ES-I3 (cell line): ENCODE data around the gene LRWD1.

Experiments used
- H3K36me3 ChIP-seq: 2 replicates; pipeline ENCODE4 v1.6.1; 2013; ENCODE audit warnings: mild to moderate bottlenecking, low read length, control low read depth, moderate library complexity; ENCODE audit not compliant: insufficient read depth
- H3K4me1 ChIP-seq: 2 replicates; pipeline ENCODE4 v1.6.1; 2013; ENCODE audit warnings: mild to moderate bottlenecking, control low read depth, low read length; ENCODE audit not compliant: insufficient read depth
- H3K9ac ChIP-seq: 2 replicates; pipeline ENCODE4 v1.6.1; 2013; ENCODE audit warnings: low read depth, mild to moderate bottlenecking, low read length, moderate library complexity
- H3K9me3 ChIP-seq: 2 replicates; pipeline ENCODE4 v1.6.1; 2013; ENCODE audit warnings: mild to moderate bottlenecking, low read length, moderate library complexity; ENCODE audit not compliant: control insufficient read depth, insufficient read depth

Gene LRWD1

DNA sequence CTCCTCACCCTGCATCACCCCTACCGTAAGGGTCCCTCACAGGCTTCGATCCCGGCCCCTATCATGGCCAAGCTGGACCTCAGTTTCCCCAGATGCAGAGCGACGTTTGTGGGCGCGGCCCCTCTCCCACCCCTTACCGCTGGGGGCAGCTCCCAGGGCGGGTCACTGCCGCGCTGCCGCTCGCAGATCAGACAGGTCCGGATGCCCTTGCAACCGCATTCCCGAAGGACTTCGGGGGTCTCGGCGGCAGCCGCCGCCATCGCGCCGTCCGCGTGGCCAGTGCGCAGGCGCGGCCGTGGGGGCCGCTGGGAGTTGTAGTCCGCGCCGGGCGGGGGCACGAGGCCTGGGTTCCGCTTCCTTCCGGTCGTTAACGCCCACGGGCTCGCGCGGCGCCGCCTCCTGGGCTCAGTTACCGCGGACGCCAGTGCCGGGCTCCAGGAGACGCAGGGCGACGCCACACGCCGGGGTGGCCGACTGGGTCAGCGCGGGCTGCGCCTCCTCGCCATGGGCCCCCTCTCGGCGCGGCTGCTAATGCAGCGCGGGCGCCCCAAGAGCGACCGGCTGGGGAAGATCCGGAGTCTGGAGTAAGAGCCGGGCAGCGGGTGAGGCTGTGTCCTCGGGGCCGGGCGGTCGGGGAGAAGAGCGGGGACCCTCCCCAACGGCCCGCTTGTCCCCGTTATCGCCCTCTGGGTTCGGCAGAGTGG is at the start of gene LRWD1, which contains the start of gene ALKBH4:
Gene LRWD1 (plus strand): TSS at position 408 of the 704 bp plus-strand sequence. CDS start 97 bp downstream, at position 505.
Gene ALKBH4 (minus strand): TSS at position 287 of the 704 bp plus-strand sequence. CDS start 27 bp downstream, at position 260.
- Histone ChIP-seq H3K36me3 (no peaks in the 10 kb centered on the region), H3K9ac (peak within 1 kb of the TSS; percentile 85), H3K4me1 (no peaks in the 10 kb centered on the region; the same call in 1 of the 2 replicates), H3K9me3 (no peaks in the 10 kb centered on the region)

GRCh38 chr7:102415685-102416225 is 49.0 kb upstream of the LRWD1 start:
- peaks cover 2% of the 10 kb centered on the region; the same call in 1 of the 2 replicates for H3K36me3 ChIP-seq
- no peak overlapping the region for H3K9ac ChIP-seq
- peaks cover 7% of the 10 kb centered on the region; the same call in 1 of the 2 replicates for H3K4me1 ChIP-seq
- no peaks in the 10 kb centered on the region for H3K9me3 ChIP-seq

DNA sequence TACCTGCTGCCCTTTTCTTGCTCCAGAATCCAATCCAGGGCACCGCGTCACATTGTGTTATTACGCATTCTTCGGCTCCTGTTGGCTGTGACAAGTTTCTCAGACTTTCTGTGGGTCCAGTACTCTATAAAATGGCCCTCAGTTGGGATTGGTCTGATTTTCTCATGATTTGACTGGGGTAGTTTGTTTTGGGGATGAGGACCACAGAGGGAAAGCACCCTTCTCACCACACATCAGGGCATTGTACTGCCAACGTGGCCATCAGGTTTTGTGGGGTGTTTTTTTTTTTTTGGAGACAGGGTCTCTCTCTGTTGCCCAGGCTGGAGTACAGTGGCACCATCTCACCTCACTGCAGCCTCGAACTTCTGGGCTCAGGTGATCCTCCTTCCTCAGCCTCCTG is 48.4 kb upstream of the LRWD1 start:
- Histone ChIP-seq H3K36me3 (peaks cover 2% of the 10 kb centered on the region; the same call in 1 of the 2 replicates), H3K9ac (no peak overlapping the region), H3K4me1 (peaks cover 8% of the 10 kb centered on the region; the same call in 1 of the 2 replicates)

DNA sequence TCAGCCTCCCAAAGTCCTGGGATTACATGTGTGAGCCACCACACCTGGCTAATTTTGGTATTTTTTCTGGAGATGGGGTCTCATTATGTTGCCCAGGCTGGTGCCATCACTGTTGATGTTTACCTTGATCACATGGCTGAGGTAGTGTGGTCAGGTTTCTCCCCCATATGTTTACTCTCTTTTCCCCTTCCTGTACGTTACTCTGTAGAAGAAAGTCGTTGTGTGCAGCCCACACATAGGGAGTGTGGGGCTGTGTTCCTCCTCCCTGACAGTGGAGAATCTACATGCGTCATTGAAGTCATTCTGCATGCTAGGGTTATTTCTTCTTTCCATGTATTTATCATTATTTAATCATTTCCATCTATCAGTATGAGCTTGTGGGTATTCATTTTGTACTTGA is 47.7 kb upstream of the LRWD1 start:
- H3K36me3 ChIP-seq, result peaks cover 2% of the 10 kb centered on the region; the same call in 1 of the 2 replicates
- peaks cover 8% of the 10 kb centered on the region; the same call in 1 of the 2 replicates for H3K4me1 ChIP-seq
- no peak overlapping the region for H3K9ac ChIP-seq
- no peaks in the 10 kb centered on the region for H3K9me3 ChIP-seq

More for the DNA sequence above, 48.4 kb upstream of the LRWD1 start:
- H3K9me3 ChIP-seq, result no peaks in the 10 kb centered on the region

- H3K4me1 ChIP-seq, result peaks cover 8% of the 10 kb centered on the region; the same call in 1 of the 2 replicates
- no peaks in the 10 kb centered on the region for H3K9me3 ChIP-seq
- peaks cover 2% of the 10 kb centered on the region; the same call in 1 of the 2 replicates for H3K36me3 ChIP-seq
- H3K9ac ChIP-seq, result no peak overlapping the region
These were observed 46.2 kb upstream of the LRWD1 start for GRCh38 chr7:102418592-102418991.

DNA sequence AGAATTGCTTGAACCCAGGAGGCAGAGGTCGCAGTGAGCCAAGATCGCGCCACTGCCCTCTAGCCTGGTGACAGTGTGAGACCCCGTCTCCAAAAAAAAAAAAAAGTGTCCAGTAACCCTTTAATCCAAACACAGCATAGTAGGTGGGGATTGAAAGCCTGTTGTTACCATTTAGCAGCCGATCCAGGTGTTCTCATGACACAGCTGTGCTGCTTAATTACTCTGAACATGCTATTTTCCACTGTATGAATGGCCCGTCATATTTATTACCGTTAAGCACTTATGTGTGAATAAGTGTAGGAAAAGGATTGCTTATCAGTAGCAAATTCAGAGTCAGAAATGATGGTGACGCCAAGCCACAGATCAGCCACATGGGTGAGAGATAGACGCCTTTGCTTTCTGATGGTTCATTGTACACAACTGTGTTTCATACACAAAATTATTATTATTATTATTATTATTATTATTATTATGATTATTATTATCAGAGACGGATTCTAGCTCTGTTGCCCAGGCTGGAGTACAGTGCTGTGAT is 43.0 kb upstream of the LRWD1 start:
- no peaks in the 10 kb centered on the region for H3K9me3 ChIP-seq
- H3K9ac ChIP-seq, result no peak overlapping the region
- 0 out of 2 replicates have a peak, but pooled peaks cover 2% of the 10 kb centered on the region for H3K36me3 ChIP-seq
- H3K4me1 ChIP-seq, result peaks cover 27% of the 10 kb centered on the region

DNA sequence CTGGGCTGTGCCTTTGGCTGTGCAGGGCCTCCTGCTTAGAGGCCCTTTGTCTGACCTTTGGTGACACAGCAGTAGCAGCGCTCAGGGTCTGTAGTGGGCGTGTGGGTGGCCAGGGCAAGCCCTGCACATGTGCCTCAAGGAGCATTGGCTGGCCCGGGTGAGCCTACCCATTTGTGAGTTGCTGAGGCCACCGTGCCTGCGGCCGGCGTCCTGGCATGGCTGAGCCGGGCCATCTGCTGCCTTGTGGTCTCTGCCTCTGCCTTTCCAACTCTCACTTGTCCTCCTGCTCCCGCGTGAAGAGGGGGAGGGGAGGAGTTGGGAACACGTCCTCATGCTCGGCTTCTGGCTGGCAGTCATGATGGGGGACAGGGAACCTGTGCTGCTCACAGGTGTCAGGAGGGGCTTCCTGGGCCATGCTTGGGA is 40.6 kb upstream of the LRWD1 start:
- peaks cover 27% of the 10 kb centered on the region for H3K4me1 ChIP-seq
- H3K9me3 ChIP-seq, result no peaks in the 10 kb centered on the region
- 0 out of 2 replicates have a peak, but pooled peaks cover 2% of the 10 kb centered on the region for H3K36me3 ChIP-seq
- no peak overlapping the region for H3K9ac ChIP-seq

DNA sequence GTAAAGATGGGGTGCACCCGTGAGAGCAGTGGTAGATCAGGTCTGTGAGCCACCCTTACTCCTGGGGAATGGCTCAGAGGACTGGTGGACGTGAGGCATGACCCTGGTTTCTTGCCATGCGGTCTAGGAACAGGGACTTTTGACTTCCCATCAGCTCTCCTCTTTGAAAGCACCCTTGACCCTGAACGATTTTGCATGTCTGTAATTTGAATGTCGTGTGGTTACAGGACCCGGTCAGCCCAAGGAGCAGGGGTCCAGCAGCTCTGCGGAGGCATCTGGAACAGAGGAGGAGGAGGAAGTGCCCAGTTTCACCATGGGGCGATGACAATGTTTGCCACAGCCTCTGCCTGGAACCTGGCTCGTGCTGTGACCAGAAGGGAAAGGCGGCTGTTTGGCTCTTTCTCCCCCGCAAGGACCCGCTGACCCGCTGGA is 40.0 kb upstream of the LRWD1 start:
- H3K36me3 ChIP-seq, result no peaks in the 10 kb centered on the region

DNA sequence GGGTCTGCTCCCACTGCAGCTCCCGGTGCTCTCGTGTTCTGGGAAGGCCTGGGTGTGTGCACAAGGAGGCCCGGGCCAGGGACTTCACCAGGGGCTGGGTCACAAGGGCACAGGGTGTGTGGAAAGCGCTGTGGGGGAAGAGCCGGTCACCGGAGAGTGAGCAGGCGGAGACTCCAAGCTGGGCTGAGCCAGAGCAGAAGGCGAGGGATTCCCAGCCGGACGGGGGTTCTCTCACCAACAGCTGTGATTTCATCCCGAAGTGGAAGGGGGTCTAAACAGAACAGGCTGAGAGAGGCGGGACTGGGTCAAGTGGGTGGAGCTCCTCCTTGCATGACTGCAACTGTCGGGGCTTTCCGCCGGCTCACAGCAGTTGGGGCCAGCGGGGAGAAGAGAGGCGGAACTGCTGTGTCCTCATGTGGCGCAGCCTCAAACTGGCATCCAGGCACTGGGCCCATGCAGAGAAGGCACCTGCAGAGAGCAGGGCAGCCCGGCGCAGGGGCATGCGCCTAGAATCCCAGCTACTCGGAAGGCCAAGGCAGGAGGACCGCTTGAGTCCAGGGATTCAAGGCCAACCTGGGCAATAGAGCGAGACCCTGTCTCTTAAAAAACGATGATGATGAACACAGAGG is 39.0 kb upstream of the LRWD1 start:
- H3K9ac ChIP-seq, result no peak overlapping the region
- no peaks in the 10 kb centered on the region for H3K36me3 ChIP-seq
- peaks cover 24% of the 10 kb centered on the region for H3K4me1 ChIP-seq
- no peaks in the 10 kb centered on the region for H3K9me3 ChIP-seq

More for the DNA sequence above, 40.0 kb upstream of the LRWD1 start:
- H3K9me3 ChIP-seq, result no peaks in the 10 kb centered on the region
- peaks cover 27% of the 10 kb centered on the region for H3K4me1 ChIP-seq
- H3K9ac ChIP-seq, result no peak overlapping the region

DNA sequence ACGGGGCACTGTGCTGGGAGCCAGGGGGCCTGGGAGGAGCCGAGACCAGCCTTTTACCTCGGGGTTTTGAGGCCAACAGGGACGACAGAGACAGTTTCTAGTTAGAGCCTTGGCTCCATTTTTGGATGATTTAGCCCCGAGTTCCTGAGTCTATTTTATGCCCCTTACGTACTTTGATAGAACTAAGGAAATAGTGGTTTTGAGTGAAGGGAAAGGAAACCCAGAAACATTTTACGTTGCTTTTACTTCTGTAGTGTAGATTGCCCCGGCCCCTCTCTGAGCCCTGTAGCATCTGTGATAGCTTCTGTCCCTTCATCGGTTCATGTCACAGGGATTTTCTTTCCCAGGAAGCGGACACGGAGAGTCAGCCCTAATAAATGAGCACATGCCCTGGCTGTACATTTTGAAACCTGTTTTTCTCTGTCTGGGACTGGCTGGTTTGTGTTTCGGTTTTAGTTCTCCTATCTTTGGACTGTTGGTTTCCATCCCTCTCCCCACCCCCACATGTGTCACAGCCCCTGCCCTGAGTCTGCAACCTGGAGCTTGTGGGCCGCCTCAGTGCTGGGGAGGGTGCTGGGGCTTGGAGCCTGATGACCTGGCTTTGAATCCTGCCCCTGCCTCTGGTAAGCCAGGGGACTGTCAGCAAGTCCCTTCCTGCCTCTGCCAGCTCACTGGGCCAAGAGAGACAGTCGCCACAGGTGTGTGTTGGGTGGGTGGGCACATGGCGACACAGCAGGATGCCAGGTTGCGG is 38.3 kb upstream of the LRWD1 start:
- no peaks in the 10 kb centered on the region for H3K9me3 ChIP-seq
- H3K4me1 ChIP-seq, result peaks cover 27% of the 10 kb centered on the region
- H3K36me3 ChIP-seq, result no peaks in the 10 kb centered on the region
- no peak overlapping the region for H3K9ac ChIP-seq

- H3K9me3 ChIP-seq, result no peaks in the 10 kb centered on the region
- H3K36me3 ChIP-seq, result no peaks in the 10 kb centered on the region
- H3K9ac ChIP-seq, result no peak overlapping the region
- H3K4me1 ChIP-seq, result peaks cover 33% of the 10 kb centered on the region
These were observed 37.8 kb upstream of the LRWD1 start for GRCh38 chr7:102427019-102427405.

GRCh38 chr7:102429141-102429899 is 35.5 kb upstream of the LRWD1 start:
- no peaks in the 10 kb centered on the region for H3K9me3 ChIP-seq
- H3K4me1 ChIP-seq, result peaks cover 34% of the 10 kb centered on the region
- no peak overlapping the region for H3K9ac ChIP-seq
- no peaks in the 10 kb centered on the region for H3K36me3 ChIP-seq

DNA sequence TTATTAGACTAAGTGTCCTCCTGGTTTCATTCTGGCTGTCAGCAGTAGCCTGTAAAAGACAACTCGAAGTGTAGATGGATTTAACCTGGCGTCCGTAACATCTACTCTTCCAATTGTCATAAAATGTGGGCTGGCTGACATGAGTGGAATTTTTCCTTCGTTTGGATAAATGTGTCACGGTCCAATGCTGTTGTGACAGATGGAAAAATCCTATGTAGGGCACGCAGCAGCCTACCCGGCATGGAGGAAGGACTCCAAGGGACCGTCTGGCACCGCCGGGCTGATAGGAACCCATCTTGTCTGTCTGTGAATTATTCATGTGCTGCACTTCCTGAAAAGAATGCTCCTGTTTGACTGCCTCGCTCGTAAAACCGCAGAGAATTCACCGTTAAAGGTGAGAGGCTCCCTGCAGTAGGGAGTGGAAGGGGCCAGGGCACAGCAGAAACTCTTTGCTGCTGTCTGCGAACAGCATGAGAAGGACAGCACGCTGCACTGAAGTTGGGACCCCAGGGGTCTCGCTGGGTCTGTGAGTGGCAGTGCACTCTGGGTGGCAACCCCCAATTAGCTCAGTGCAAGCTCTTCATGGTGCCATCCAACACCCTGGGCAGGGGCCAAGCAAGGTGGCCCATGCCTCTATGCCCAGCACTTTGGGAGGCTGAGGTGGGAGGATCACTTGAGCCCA is 33.0 kb upstream of the LRWD1 start:
- H3K36me3 ChIP-seq, result no peaks in the 10 kb centered on the region
- H3K9ac ChIP-seq, result 0 out of 2 replicates have a peak overlapping the region, but pooled peaks have one; percentile 2
- no peaks in the 10 kb centered on the region for H3K9me3 ChIP-seq
- H3K4me1 ChIP-seq, result peaks cover 22% of the 10 kb centered on the region
